ENCODE results near the gene CTBP1. TPM values are rescaled to one million over a fixed set of nuclear protein-coding genes. Genes with fewer than 3 reads are reported as not detected.

The CTBP1 gene
- total and polyA plus RNA-seq, 9 of the 15 experiments (the other 6 are each of a cell fraction or from before 2014, with no cell fraction given), result 14.5 to 162 (median 68.2) TPM

- TF ChIP-seq ETS1 (conservative IDR thresholded peaks at IDR 0.05; ENCODE audit: control insufficient read depth, low read depth, low read length), result no peak; the same call in 1 of the 2 replicates
- peak; percentile 87 for TF ChIP-seq CTBP1 (IDR thresholded peaks at IDR 0.05; ENCODE audit: borderline replicate concordance)
- TF ChIP-seq NFYB (IDR thresholded peaks at IDR 0.05; ENCODE audit: extremely low read depth, insufficient read length), result no peak
- no peak for TF ChIP-seq ZSCAN32 (CRISPR knock-in tag; IDR thresholded peaks at IDR 0.05)
- TF ChIP-seq HDAC6 (IDR thresholded peaks at IDR 0.05; ENCODE audit: low read depth, low read length), result no peak
- no peak for TF ChIP-seq ZNF717 (CRISPR knock-in tag; IDR thresholded peaks at IDR 0.05)
- no peak; the same call in 1 of the 2 replicates for TF ChIP-seq HNRNPL (IDR thresholded peaks at IDR 0.05; ENCODE audit: low read depth, low read length)
- no peak for TF ChIP-seq PTRF (tag; IDR thresholded peaks at IDR 0.05)
- no peak for TF ChIP-seq AFF4 (CRISPR knock-in tag; IDR thresholded peaks at IDR 0.05)
- TF ChIP-seq NBN (IDR thresholded peaks at IDR 0.05; ENCODE audit: low read depth), result no peak
- TF ChIP-seq SREBF1 (IDR thresholded peaks at IDR 0.05; ENCODE audit: borderline replicate concordance, low read depth, low read length), result no peak
- TF ChIP-seq MEF2D (tag; conservative IDR thresholded peaks at IDR 0.05; ENCODE audit: low read depth), result no peak
- no peak for TF ChIP-seq NCOA4 (IDR thresholded peaks at IDR 0.05; ENCODE audit: partially characterized antibody)
- no peak for TF ChIP-seq NR2C1 (IDR thresholded peaks at IDR 0.05)
- TF ChIP-seq NR2C1 (tag; IDR thresholded peaks at IDR 0.05), result no peak
- TF ChIP-seq POU5F1 (IDR thresholded peaks at IDR 0.05; ENCODE audit: borderline replicate concordance, low read depth, low read length, partially characterized antibody), result no peak
- TF ChIP-seq ZFX (CRISPR knock-in tag; IDR thresholded peaks at IDR 0.05), result peak; percentile 72
- TF ChIP-seq RBM14 (IDR thresholded peaks at IDR 0.05; ENCODE audit: borderline replicate concordance, insufficient read depth, low read depth, low read length), result no peak
- TF ChIP-seq MITF (IDR thresholded peaks at IDR 0.05), result no peak
- no peak for TF ChIP-seq ZNF696 (CRISPR knock-in tag; conservative IDR thresholded peaks at IDR 0.05)
- no peak for TF ChIP-seq FOXA1 (IDR thresholded peaks at IDR 0.05; ENCODE audit: borderline replicate concordance)
- TF ChIP-seq ERF (CRISPR knock-in tag; IDR thresholded peaks at IDR 0.05), result 0 out of 2 replicates have a peak, but pooled peaks have one; percentile 11
Measured at GRCh38 chr4:1248245-1249147, at the start of gene CTBP1 (continued).

Measured in K562 (cell line).